ENCODE measurements around the gene PIGO.

The PIGO gene

DNA sequence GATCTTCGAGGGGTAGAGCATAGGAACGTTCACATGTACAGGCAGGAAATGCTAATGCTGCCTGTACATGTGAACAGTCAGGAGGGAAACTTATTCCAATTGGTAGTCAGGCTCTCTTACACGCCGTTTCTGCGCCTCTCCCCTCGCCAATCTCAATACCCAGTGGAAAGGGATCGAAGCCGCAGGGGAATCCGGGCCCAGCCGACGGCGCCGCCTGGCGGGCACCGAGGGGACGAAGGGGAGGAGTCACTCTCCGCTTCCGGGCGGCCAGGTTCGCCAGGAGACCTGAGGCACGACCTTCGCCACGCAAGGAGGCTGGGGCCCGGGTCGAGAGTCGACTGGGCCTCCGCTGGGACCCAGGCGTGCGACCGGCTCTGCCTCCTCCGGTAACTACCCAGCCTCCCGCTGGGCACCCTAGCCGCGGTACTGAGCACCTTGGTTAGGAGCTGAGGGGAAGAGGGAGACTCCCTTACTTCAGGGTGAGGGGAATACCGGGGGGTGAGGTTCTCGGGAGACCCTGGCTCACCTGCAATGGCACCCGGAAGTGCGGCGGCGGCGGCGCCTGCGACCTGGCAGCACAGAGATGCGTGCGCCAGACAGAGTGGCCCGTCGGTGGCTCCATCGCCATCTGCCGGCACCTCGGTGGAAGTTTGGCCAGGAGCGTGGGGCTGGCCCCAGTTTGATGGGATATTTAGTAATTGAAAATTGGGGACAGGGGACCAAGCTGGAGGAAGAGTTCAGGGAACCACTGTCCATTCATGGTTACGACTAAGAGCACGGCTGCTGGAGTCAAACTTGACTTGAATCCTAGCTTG, at the start of gene PIGO:
PIGO (minus strand) TSS at position 557 of the 815 bp plus-strand sequence. CDS start 1,026 bp downstream, outside the sequence.
- DNase-seq: peak; percentile 91

DNA sequence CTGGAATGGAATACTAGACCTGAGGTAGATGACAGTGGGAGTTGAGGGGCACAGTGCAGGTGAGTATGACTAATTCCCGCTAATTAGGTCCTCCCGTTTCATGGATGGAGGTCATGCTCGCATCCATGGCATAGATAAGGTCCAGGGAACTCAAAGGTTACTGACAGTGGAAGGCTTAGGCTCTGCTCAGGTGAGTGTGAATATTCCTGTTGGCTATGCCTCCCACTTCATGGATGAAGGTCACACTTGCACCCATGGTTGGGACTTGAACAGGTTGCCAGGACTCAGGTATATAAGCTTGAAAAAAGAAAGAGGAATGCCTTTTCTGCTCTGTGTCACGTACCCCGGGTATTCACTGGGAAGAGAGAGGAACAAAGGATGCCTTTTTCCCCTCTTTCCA, 45.6 kb upstream of the PIGO start:
- no peak for DNase-seq

DNA sequence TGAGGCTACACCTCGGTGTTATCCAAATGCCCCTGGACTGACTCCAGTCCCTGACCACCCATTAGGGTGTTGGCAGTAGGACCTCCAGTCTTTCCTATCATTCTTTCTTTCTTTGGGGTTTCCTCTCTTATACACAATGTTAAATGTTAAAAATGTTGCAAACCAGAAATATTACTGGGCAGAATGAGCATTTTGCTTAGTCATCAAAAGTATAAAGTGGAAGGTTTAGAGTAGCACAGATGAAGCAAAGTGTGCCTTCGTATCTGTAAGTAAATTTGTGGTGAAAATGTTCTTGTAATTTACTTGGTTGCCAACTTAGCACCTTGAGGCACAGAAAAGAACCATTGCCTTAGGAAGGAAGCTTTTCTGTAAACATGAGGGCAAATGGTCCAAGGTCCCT, 43.7 kb upstream of the PIGO start:
- no peak for DNase-seq

DNA sequence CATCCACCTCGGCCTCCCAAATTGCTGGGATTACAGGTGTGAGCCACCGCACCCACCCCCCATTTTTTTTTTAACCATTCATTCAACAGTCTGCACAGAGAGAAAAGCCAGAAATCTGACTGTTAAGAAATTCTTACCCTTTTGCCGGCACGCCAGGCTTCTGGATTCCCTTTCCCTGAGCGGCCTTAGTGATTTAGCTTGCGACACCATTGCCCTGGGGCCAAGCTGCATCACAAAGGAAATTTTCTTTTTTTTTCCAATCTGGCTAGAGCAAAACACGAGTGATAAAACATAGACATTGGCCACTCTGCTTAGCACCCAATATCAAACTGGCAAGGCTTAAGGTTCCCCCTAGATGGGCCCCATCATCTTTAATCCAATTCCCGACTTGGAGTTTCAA, 40.5 kb upstream of the PIGO start:
- no peak for DNase-seq

DNA sequence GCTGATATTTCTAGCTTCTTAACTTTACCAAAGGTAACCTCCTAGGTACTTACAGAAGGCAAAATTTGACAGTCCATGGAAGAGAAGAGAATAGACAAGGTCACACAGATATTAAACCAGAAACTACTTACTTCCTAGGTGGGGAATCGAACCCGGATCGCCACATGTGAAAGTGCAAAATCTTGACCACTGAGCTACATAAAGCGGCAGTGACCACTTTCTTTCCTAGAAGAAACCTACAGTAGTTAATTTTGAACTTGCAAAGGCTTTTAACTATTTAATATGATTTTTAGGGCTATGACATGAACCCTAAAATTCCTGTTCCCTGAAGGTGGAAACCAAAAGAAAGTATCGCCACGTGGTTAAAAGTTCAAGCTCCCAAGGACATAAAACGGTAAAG, 39.6 kb upstream of the PIGO start:
- no peak for DNase-seq

DNA sequence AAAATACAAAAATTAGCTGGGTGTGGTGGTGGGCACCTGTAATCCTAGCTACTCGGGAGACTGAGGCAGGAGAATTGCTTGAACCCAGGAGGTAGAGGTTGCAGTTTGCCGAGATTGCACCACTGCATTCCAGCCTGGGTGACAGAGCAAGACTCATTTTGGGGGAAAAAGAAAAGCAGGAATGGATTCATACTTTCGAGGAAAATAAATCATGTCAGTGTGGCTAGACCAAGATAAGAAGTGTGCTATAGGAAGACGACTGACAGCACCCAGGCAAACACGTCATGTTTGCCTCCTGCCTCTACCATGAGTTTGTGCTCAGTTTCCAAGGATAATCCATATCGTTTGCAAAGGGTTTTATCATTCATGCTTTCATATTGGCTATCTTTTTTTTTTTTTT, 38.5 kb upstream of the PIGO start:
- DNase-seq: no peak

DNA sequence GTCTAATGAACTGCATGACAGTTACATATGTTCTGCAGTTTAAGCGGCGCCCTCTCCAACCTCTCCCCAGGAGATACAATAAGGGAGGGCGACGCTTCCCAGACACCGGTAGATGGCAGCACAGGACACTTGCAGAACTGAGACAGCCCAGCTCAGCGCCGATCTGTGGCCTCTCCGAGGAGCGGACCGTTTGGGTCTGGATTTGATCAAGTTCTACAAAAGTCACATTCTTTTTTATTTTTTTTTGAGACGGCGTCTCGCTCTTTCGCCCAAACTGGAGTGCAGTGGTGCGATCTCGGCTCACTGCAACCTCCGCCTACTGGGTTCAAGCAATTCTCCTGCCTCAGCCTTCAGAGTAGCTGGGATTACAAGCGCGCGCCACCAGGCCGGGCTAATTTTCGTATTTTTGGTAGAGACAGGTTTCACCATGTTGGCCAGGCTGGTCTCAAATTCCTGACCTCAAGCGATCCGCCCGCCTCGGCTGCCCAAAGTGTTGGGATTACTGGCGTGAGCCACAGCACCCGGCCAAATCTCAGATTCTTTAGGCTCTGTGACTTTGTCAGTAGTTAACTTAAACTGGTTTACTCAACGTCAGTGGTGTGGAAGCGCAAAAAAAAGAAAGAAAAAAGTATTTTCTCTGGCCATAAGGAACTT, 20.6 kb upstream of the PIGO start:
- peak; percentile 93 for DNase-seq

DNA sequence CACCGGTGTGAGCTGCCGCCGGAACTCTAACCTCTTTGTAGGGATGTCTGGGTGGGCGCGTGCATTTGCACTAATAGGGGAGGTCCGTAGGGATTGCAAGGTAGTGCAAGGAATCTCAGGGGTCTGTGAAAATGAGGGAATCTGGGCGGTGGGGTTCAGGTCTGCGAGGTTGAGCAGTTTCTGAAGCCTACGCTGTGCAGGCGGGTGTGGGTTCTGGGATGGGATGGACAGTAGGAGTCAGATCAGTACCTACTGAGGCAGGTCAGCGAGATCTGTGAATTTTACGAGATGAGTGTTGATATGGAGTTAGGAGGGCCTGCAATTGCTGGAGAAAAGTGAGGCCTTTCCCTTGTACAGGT, 20.1 kb upstream of the PIGO start:
- DNase-seq: no peak

DNA sequence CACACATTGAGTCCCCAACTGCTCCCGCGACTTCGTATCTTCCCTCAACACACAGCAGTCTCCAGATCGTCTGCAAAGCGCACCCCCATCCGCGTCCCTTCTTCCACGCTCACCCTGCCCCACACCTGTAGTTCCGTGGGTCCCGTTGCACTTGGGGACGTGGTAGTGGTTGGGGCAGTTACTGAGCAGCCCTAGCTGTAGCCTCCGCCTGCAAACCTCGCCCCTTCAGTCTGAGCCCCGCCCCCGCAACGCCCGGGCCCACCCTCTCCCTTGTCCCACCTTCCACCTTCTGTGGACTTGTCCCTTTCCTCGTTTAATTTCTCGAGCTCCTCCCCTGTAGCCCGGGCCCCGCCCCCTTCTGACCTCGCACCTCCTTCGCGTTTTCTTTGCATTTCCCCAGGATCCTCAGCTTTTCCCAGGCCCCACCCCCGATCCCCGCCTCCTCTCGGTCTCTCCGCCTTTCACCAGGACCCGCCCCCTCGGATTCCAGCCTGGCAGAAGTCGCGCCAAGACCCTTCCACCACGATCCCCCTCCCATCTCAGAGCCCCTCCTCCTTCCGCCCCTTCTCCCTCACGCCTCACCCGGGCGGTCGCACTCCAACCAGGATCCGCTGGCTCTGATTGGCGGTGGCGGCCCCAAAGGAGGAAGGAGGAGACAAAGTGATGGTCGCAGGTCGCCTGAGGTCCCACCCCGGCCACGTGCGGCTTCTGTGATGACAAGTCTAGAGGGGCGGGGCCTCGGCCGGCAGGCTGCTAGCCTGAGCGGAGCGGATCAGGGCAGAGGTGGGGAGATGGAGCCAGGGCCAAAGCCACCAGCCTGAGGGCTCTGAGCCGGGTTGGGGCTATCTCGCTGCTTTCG, 19.5 kb upstream of the PIGO start, which contains the start of gene ATOSB:
ATOSB (minus strand) TSS at position 183 of the 859 bp plus-strand sequence. CDS start 7,588 bp downstream, outside the sequence.
- peak; percentile 99 for DNase-seq

DNA sequence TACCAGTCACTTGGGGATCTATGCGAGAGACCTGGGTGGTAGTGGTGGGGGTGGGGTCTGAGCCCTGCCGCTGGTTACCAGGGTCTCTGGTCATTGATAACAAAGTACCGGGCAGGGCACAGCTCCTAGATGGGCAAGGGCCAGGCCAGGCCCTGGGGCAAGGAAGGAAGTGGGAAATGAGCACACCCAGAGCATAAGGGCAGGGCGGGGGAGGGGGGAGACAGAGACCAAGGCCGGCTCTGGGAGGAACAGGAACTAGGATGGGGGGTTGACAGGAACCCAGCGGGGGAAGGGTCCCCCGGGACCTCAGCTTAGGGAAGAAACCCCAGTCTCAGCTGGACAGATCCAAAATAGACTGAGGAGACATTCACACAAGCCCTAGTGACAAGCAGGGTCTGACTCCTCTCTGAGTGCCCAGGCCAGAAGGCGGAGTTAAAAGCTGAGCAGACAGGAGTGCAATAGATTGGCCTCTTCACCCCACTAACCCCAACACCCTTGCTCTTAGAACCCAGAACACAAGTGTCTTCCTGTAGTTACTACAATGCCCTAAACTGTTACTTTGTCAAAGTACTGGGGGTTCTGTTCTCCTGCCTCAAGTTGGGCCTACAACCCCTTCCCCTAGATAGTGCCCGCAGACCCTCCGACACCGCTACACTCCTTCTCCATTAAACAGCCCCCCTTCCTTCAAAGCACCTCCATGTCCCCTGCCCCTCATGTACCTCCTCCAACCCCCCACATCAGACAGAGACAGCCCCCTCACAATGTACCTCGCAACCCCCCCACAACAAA, 18.6 kb upstream of the PIGO start:
- peak; percentile 79 for DNase-seq

DNA sequence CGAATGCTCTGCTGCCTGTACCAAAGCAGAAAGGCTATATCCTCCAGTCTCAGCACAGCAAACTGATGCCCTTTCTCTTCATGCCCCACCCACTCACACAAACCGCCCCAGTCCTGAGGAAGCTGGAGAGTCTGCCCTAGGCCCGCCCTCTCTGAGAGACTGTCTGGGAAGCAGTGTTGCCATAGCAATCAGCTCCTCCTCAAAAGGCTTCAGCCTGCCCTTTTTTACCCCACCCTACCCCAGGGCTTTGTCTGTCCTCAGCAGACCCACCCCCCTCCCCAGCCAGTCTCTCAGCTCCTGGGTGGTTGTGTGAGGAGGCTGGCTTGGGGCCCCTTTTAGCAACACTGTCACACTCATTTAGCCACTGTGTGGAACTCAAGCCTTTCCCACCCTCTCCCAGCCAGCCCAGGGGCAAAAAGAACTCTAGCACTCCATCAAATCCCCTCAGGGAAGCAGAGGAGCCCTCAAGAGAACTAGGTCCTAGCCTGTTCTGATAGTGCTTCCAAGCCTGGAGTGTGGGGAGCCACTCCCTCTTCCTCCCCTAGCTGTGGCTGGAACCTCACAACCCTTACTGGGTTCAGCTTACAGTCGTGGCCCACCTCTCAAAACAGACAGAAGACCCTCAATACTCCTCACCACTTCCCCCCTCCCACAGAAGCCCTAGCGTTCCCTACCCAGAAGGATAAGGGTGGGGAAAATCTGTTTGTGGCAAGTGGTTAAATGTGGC, 17.9 kb upstream of the PIGO start:
- peak; percentile 93 for DNase-seq

DNA sequence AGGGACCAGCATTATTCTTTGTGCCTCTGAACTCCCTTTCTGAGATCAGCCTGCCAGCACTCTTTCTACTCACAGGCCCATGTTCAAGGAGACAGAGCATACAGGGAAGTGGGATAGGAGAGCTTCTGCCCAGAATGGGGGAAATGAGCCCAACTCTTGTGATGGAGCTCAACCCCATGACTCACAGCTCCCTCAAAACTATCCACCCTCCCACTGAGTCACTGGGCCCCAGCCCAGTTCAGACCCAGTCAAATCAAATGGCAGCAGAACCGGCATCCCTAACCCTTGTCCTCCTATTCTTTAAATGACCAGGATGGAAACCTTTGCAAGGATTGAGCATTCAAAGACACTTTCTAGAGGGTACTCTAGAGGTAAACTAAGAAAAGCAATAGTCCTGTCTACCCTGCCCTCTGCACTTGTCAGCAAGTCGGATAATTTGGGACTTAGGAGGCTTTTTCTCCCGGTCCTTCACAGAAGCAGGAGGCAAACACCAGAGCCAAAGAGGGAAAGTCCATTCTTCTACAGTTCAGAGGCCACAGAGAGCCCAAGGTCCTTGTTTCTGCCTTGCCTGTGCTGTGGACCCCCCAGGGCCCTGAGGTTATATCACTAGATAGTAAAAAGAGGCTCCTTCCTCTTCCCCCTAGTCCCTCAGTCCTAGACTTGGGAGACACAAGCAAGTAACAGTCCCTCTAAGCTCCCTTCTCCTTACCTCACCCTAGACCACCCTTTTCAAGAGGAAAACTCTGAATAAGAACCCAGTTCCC, 16.0 kb upstream of the PIGO start:
- no peak for DNase-seq

DNA sequence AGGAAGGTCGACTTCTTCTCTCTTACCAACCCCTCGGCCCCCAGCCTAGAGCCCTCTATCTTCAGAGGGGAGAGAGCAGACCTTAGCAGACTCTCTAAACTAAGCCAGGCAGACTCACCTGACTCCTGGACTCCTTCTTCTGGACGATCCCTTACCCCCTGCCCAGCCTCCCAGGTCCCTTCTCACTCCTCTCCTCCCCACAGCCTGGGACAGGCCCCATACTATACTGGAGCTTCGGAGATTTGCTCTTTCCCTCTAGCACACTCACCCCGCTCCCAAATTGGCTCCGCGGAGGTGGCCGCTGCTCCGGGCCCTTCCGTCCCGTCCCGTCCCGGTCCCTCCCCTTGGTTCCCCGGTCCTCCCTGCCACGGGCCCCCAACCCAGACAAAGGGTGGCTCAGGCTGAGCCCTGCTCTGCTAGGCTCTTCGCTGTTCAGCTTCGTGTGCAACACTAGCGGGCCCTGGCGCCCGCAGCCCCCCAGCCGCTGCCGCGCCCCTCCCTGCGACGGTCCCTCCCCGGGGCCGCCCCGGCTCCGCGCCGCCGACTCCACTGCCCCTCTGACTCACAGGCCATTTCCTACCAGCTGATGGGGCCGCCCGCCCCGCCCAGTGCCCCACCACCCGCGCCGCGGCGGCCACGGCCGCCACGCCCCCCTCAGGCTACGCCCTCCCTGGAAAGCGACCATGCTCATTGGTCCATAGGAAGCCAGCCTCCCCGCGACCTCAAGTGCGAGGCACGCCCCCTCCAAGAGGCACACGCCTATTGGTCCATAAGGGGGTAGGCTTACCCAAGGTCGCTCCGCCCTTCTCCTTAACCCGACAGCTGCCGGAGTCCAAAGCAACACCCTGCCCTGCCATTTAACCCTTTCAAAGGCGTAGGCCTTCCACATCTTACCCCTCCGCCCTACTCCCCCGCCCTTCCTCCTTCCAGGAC, 14.9 kb upstream of the PIGO start:
- peak; percentile 98 for DNase-seq

DNA sequence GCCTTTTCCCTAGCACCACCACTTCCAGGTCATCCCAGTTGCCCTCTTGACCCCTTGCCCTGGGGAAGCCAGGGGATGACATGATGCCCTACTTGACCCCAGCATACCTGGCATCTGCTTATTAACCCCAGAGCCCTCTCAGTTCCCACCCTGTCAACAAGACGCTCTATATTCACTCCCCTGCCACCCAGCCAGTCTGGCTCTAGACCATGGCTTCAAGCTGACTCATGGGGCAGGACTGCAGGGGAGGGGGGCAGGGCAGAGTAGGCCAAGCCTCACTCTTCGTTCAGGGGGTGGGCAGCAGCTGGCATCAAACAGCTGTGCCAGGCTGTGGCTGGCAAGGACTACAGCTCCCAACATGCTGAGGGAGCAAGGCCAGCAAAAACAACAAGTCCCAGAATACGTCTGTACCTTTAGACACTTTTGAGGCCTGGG, 14.0 kb upstream of the PIGO start:
- DNase-seq: peak; percentile 68

DNA sequence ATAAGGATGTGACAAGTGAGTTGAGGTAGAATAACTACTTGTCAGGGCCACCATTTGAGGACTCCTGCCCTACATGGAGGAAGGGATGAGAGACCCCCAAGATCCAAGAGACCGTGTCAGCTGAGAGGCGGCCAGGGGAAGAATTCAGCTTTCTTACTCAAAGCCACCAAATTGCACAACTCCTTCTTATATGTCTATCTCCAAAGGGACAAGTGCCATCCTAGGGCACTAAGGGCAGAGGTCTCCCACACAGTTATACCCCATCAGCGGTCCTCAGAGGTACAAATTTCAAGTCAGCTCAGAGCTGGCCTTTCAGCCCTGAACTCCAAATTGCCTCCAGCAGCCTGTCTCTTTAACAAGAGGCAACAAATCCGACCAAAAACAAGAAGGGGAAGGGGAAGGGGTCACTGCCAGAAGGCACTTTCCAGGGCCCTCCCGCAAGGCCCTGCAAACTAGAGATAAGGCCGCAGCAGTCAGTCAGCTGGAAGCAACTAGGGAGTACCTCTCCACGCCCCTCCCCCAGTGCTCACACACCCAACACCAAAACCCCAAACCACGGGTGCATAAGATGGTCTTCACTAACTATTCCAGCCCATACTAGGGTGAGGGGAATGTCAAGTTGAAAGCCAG, 12.7 kb upstream of the PIGO start:
- DNase-seq: no peak

DNA sequence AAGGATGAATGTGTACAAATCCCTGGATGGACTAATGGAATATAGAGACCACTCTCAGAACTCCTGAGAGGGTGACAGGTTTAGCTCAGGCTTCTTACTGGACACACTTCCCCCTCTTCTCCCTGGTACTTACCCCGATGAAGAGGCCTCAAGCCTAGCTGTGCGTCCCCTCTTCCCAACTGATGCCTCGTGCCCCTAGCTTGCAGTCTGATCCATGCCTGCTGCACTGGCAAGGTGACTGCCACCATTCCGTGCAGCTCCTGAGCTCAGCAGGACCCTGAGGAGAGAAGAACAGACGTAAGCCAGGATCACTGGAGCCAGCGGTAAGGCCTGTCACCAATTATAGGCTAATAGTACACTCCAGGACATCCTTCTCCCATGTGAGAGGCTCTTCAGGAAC, 12.1 kb upstream of the PIGO start:
- DNase-seq: no peak

DNA sequence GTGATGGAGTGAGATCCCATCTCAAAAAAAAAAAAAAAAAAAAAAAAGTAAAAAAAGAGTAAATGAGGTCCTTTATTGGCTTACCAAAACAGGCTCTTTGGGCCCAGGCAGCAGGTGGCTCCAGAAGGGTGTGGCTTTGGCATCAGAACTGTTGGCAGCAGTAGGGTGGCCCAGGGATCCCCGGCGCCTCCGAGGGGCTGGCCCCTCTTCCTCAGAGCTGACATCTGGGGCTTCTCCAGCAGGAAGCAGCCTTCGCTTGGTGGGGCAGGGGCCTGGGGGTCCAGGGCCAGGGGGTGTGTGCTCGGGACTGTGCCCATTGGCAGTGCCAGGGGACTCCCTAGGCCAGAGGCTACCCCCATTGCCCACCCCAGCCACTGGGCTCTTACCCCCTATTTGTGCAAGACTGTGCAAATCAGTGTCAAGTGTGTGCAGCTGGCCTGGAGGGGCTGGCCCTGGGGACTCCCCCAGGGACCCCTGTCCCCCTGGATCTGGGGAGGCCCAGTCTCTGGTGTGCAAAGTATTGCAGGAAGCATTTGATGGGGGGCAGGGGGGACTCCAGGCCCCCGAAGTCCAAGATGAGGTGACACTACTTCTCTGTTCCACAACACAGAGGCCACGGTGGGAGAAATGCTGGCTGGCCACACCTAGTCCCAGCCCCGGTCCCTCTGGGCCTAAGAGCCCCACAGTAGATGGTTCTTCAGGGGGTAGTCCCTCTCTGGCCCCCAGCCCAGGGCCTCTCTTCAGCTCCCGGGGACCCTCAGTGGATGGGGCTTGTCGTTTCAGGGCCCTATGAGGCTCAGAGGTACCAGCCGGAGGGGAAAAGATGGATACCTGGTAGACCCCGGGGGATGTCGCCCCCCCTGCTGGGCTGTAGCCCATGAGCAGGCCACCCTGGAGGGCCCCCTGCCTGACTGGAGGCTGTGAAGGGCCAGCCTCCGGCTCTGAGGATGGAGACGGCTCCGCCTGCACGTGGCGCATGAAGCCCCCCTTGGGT, 11.2 kb upstream of the PIGO start:
- no peak for DNase-seq

DNA sequence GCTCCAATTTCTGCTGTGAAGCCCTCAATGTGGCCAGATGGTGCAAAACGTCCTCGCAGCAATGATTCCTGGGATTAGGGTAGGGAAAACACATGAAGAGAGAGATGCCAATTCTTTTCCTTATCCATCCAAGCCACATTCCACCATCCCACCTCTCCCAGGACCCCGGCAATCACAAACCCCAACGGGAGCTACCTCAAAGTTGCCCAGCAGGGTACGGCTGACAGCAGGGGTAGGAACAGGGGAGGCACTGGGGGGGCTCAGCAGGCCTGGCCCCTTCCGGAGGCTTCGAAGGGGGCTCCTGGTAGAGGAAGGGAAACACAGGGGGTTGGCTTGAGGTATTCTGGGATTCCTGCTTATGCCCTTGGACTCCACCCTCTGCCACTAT, 9.9 kb upstream of the PIGO start:
- DNase-seq: no peak

Data from femur (tissue), 1 donor.